ENCODE results near the gene XRCC4. TPM values are rescaled to one million over a fixed set of nuclear protein-coding genes. Genes with fewer than 3 reads are reported as not detected.

XRCC4 gene
- total RNA-seq, 1 experiment from 2014 or later = 10.8 TPM

DNA sequence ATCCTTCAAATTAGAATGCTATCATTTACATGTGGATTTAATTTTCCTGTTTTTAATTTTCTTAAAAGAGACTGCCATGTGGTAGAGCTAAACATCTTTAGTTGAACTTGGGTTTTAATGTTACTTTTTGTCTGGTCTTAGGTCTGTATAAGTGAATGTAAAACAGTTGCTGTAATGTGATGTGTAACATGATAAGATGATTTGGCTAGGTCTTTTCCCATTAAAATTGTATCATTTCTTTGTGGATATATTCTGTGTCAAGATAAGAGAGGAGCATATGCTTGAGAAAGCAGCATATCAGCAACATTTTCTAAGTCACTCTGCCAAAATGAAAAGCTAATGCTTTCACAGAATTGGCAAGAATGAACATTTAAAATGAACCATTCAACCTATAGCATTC lies 18.6 kb upstream of the XRCC4 start:
- H3K9ac ChIP-seq (ENCODE audit: extremely low read depth, insufficient read length, low read length) = no peak overlapping the region
- H3K27ac ChIP-seq (ENCODE audit: insufficient read length, low read depth, low read length) = no peak overlapping the region
- DNase-seq = no peak
- Mint-ChIP-seq H3K27me3 (ENCODE audit: low read depth) (no peaks in the 10 kb centered on the region), H3K4me1 (no peaks in the 10 kb centered on the region), H3K27ac (peak overlapping the region in 1 of 3 experiments; percentile 5; a peak in 1 of 7 replicates), H3K36me3 (ENCODE audit: insufficient read depth in 1 of 3, low read depth in 3 of 3) (peaks cover 24 to 64% (median 56%) of the 10 kb centered on the region in 3 experiments; a peak in 6 of 7 replicates), H3K4me3 (no peak overlapping the region), H3K9me3 (no peaks in the 10 kb centered on the region)
- no peaks in the 10 kb centered on the region for H3K23me2 ChIP-seq (ENCODE audit: insufficient read length, low read depth, low read length, poor library complexity, severe bottlenecking)
- no peak overlapping the region for H3K14ac ChIP-seq (ENCODE audit: insufficient read depth, low read length)
- no peaks in the 10 kb centered on the region for H3K4me1 ChIP-seq (ENCODE audit: insufficient read depth, low read length)
- H3K23ac ChIP-seq (ENCODE audit: insufficient read length, low read depth, low read length) = no peak overlapping the region
- H2BK5ac ChIP-seq (ENCODE audit: insufficient read length, low read length) = no peak overlapping the region
- H4K5ac ChIP-seq (ENCODE audit: insufficient read length, low read depth, low read length) = no peak overlapping the region
- H4K8ac ChIP-seq (replicated peaks; ENCODE audit: insufficient read length, low read depth, low read length) = no peak overlapping the region
- H3K56ac ChIP-seq (ENCODE audit: insufficient read length, low read depth, low read length) = no peak overlapping the region
- no peaks in the 10 kb centered on the region; the same call in 1 of the 2 replicates for H3K79me2 ChIP-seq (ENCODE audit: insufficient read depth, low read length)
- H2BK20ac ChIP-seq (ENCODE audit: low read depth, low read length, poor library complexity, severe bottlenecking) = no peak overlapping the region
- H3K27me3 ChIP-seq (ENCODE audit: insufficient read depth, low read length) = no peaks in the 10 kb centered on the region
- no peak overlapping the region for H3T11ph ChIP-seq (ENCODE audit: low read length)
- no peak overlapping the region for H2AFZ ChIP-seq (ENCODE audit: low read length)
- H2BK12ac ChIP-seq (ENCODE audit: insufficient read length, low read depth, low read length) = no peak overlapping the region
- H3K4me2 ChIP-seq (ENCODE audit: insufficient read depth, insufficient read length, low read length) = no peak overlapping the region
- TF ChIP-seq, protein P1, sequence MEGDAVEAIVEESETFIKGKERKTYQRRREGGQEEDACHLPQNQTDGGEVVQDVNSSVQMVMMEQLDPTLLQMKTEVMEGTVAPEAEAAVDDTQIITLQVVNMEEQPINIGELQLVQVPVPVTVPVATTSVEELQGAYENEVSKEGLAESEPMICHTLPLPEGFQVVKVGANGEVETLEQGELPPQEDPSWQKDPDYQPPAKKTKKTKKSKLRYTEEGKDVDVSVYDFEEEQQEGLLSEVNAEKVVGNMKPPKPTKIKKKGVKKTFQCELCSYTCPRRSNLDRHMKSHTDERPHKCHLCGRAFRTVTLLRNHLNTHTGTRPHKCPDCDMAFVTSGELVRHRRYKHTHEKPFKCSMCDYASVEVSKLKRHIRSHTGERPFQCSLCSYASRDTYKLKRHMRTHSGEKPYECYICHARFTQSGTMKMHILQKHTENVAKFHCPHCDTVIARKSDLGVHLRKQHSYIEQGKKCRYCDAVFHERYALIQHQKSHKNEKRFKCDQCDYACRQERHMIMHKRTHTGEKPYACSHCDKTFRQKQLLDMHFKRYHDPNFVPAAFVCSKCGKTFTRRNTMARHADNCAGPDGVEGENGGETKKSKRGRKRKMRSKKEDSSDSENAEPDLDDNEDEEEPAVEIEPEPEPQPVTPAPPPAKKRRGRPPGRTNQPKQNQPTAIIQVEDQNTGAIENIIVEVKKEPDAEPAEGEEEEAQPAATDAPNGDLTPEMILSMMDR (conservative IDR thresholded peaks at IDR 0.05) = no peak
- H2BK120ac ChIP-seq (ENCODE audit: low read depth, low read length, poor library complexity, severe bottlenecking) = no peak overlapping the region
- no peak overlapping the region for H3K4ac ChIP-seq (ENCODE audit: low read depth, low read length)
- no peak overlapping the region for H2BK15ac ChIP-seq (ENCODE audit: low read depth, low read length)
- H3K79me1 ChIP-seq (ENCODE audit: insufficient read depth, low read depth, low read length, poor library complexity, severe bottlenecking) = peaks cover 4% of the 10 kb centered on the region
- H4K91ac ChIP-seq (ENCODE audit: insufficient read length, low read depth, low read length) = no peak overlapping the region
- no peaks in the 10 kb centered on the region for H4K20me1 ChIP-seq (ENCODE audit: control insufficient read depth, insufficient read depth, insufficient read length)
- no peak overlapping the region for H2AK5ac ChIP-seq (ENCODE audit: insufficient read length, low read length)
- H3K18ac ChIP-seq (ENCODE audit: insufficient read length, low read depth, low read length) = no peak overlapping the region
- no peaks in the 10 kb centered on the region for H3K9me3 ChIP-seq (ENCODE audit: control insufficient read depth, low read depth, low read length)
